Measurements from ENCODE around the gene USP13. TPM values are rescaled to one million over a fixed set of nuclear protein-coding genes. Genes with fewer than 3 reads are reported as not detected.
"Not testable (repeated sequence)": the region's sequence is repeated elsewhere in the genome, so short reads cannot be mapped to it uniquely, and the experiment has no call there.

The USP13 gene
- total RNA-seq, result 14.8 and 37.5 TPM in 2 replicates

GRCh38 chr3:179652447-179653095 lies at the start of gene USP13:
USP13 (plus strand) TSS chr3:179653040; CDS start chr3:179653226, 186 bp downstream.
- peak; percentile 84 to 91 for DNase-seq (ENCODE audit: low read depth in 2 of 2)

DNA sequence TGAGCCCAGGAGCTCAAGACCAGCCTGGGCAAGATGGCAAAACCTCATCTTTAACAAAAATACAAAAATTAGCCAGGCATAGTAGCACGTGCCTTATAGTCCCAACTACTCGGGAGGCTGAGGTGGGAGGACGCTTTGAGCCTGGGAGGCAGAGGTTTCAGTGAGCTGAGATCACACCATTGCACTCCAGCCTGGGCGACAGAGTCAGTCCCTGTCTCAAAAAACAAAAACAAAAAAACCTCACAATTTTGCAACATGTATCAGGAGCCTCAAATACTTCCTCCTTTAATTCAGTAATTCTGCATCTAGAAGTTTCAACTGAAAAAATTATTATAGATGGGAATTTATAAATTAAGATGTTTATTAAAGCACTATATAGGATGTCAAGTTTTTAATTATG lies 49.5 kb upstream of the USP13 start:
- DNase-seq (ENCODE audit: low read depth in 2 of 2), result no peak

DNA sequence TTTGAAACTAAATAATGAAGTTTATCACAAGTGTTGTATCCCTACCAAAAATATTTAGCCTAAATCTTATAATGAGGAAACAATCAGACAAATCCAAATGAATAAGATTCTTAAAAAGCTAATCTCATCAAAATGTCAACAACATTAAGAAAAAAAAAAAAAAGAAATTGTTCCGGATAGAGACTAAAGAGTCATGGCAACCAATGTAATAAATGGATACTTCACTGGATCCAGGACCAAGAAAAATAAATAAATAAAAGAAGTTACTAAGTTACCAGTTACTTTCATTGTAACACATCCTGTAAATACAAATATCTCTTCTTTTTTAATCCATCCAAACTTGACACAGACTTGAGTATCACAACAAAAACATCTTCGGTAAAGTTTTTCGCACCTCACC lies 49.0 kb upstream of the USP13 start:
- peak; percentile 9 to 39 for DNase-seq (ENCODE audit: low read depth in 2 of 2)

- DNase-seq (ENCODE audit: low read depth in 2 of 2), result peak; percentile 98
These were observed 48.3 kb upstream of the USP13 start, which contains the start of the genes MRPL47 and NDUFB5 for GRCh38 chr3:179604321-179605078. MRPL47 (minus strand) TSS chr3:179604638; CDS start chr3:179604624, 14 bp downstream. NDUFB5 (plus strand) TSS chr3:179604794; CDS start chr3:179604816, 22 bp downstream.

- no peak for DNase-seq (ENCODE audit: low read depth in 2 of 2)
These were observed 46.2 kb upstream of the USP13 start for GRCh38 chr3:179606534-179607085.

DNA sequence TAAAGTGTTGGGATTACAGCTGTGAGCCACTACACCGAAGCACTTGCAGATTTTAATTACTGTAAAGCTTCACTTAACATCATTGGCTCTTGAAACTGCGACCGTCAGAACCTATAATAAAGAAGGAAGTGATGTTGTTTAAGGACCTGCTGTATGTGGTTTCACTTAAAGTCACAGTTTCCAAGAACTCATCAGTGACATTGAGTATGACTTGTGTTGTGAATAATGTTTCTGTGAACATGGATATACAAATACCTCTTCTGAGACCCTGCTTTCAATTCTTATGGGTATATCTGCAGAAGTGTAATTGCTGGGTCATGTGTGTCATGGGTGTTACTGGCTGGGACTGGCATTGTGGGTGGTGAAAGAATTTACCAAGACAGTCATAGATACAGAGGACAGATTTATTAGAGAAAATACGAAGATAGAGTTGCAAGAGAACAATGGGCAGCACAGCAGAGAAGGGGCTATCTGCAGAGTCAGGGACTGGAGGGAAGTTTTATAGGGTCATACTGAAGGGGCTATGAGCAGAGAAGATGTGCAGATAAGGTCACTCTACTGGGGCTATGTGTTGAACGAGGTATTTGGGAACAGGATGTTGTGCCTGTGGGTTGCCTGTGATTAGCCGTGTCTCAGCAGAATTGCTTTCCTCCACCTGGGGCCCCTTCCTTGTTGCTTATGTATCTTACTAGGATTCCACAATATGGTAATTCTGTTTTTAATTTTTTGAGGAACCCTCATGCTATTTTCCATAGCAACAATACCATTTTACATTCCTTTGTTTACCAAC lies 43.7 kb upstream of the USP13 start:
- no peak for DNase-seq (ENCODE audit: low read depth in 2 of 2)

DNA sequence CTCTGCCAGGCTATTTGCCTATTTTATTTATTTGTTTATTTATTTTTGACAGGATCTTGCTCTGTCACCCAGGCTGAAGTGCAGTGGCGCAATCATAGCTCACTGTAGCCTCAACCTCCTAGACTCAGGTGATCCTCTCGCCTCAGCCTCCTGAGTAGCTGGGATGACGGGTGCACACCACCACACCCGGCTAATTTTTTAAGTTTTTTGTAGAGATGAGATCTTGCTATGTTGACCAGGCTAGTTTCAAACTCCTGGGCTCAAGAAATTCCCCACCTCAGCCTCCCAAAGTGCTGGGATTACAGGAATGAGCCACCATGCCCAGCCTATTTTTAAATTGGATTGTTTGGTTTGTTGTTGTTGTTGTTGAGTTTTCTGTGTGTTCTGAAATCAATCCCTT lies 42.8 kb upstream of the USP13 start:
- no peak for DNase-seq (ENCODE audit: low read depth in 2 of 2)

DNA sequence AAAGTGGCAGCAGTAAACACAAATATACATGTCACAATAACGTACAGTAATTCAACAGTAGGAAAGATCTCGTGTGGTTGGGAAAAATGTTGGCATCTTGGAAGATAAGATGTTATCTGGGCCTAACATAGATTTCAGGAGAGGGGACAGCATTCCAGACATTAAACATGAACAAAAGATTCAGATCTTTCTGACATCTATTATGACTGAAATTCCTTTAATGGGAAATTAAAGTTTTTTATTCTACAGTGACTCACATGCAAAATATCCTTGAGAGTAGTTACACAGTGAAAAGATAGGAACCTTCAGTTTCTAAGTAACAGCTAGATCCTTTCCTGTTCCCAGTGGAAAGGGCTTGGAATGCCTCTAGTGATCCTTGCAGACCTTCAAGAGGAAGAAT lies 39.0 kb upstream of the USP13 start:
- peak in 1 of 2 donors; percentile 72 for DNase-seq (ENCODE audit: low read depth in 2 of 2)

GRCh38 chr3:179615458-179616173 lies 37.2 kb upstream of the USP13 start:
- peak in 1 of 2 donors; percentile 51 for DNase-seq (ENCODE audit: low read depth in 2 of 2)

- no peak for DNase-seq (ENCODE audit: low read depth in 2 of 2)
These were observed 30.8 kb upstream of the USP13 start for GRCh38 chr3:179622023-179622422.

- no peak for DNase-seq (ENCODE audit: low read depth in 2 of 2)
These were observed 28.4 kb upstream of the USP13 start for GRCh38 chr3:179624451-179624850.

- no peak for DNase-seq (ENCODE audit: low read depth in 2 of 2)
These were observed 21.9 kb upstream of the USP13 start for GRCh38 chr3:179630753-179631451.

DNA sequence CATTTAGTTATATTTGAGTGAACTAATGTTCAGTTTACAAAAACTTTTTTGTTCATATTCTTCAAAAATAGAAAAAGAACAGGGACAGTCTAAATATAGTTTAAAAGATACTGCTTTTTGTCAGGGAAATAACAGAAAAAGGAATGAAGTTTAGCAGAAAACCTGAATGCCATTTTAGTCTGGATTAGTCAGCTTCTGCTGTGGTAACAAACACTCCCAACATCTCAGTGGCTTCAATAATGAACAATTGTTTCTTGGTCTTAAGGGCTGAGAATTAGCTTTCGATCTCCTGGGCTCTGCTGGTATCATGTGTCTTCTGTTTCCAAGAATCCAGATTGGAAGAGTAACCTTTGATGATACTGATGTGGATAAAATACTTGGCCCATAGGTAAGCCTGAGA lies 12.4 kb upstream of the USP13 start:
- no peak for DNase-seq (ENCODE audit: low read depth in 2 of 2)

- DNase-seq (ENCODE audit: low read depth in 2 of 2), result no peak
These were observed 10.0 kb upstream of the USP13 start for GRCh38 chr3:179642871-179643270.

DNA sequence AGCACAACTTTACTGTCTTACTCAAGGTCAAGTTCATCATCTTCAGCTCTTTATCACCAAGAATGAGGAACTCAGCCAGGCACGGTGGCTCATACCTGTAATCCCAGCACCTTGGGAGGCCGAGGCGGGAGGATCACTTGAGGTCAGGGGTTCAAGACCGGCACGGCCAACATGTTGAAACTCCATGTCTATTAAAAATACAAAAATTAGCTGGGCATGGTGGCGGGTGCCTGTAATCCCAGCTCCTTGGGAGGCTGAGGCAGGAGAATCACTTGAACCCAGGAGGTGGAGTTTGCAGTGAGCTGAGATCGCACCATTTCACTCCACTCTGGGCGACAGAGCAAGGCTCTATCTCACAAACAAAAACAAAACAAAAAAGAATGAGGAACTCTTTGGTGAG lies 9.0 kb upstream of the USP13 start:
- DNase-seq (ENCODE audit: low read depth in 2 of 2), result not testable (repeated sequence)

GRCh38 chr3:179646177-179646576 lies 6.7 kb upstream of the USP13 start:
- no peak for DNase-seq (ENCODE audit: low read depth in 2 of 2)

- no peak for DNase-seq (ENCODE audit: low read depth in 2 of 2)
These were observed 973 bp upstream of the USP13 start for GRCh38 chr3:179651687-179652446.

GRCh38 chr3:179653096-179653797 lies 407 bp downstream of the USP13 start:
- peak; percentile 82 to 86 for DNase-seq (ENCODE audit: low read depth in 2 of 2)

- DNase-seq (ENCODE audit: low read depth in 2 of 2), result no peak
These were observed 2.4 kb downstream of the USP13 start for GRCh38 chr3:179655236-179655635.

All from lung microvascular endothelial cell (primary cell).